ENCODE results near the gene GK.
"Not testable (repeated sequence)": the region's sequence is repeated elsewhere in the genome, so short reads cannot be mapped to it uniquely, and the experiment has no call there.

Gene GK

GRCh38 chrX:30665471-30665870 lies 12.2 kb downstream of the GK start:
- DNase-seq (ENCODE audit: low read depth), result no peak
- no peak for TF ChIP-seq CTCF (conservative IDR thresholded peaks at IDR 0.05; ENCODE audit: low read depth, low read length)
- no peak overlapping the region for H3K4me3 ChIP-seq (ENCODE audit: low read length)

GRCh38 chrX:30666094-30666493 lies 12.9 kb downstream of the GK start:
- DNase-seq (ENCODE audit: low read depth), result no peak

GRCh38 chrX:30668581-30668980 lies 15.4 kb downstream of the GK start:
- no peak for TF ChIP-seq CTCF (conservative IDR thresholded peaks at IDR 0.05; ENCODE audit: low read depth, low read length)
- H3K4me3 ChIP-seq (ENCODE audit: low read length), result no peak overlapping the region
- DNase-seq (ENCODE audit: low read depth), result no peak

More at GRCh38 chrX:30666094-30666493, 12.9 kb downstream of the GK start:
- TF ChIP-seq CTCF (conservative IDR thresholded peaks at IDR 0.05; ENCODE audit: low read depth, low read length), result no peak
- H3K4me3 ChIP-seq (ENCODE audit: low read length), result no peak overlapping the region

- DNase-seq (ENCODE audit: low read depth); H3K4me3 ChIP-seq (ENCODE audit: low read length): not testable (repeated sequence)
Measured at GRCh38 chrX:30671189-30671588, 18.0 kb downstream of the GK start.

- no peak for DNase-seq (ENCODE audit: low read depth)
- H3K4me3 ChIP-seq (ENCODE audit: low read length), result no peak overlapping the region
Measured at GRCh38 chrX:30673127-30673796, 20.0 kb downstream of the GK start.

GRCh38 chrX:30673884-30674598 lies 20.8 kb downstream of the GK start:
- no peak for DNase-seq (ENCODE audit: low read depth)
- H3K4me3 ChIP-seq (ENCODE audit: low read length), result no peak overlapping the region
- no peak for TF ChIP-seq CTCF (conservative IDR thresholded peaks at IDR 0.05; ENCODE audit: low read depth, low read length)

More at GRCh38 chrX:30673127-30673796, 20.0 kb downstream of the GK start:
- no peak for TF ChIP-seq CTCF (conservative IDR thresholded peaks at IDR 0.05; ENCODE audit: low read depth, low read length)

GRCh38 chrX:30674799-30675198 lies 21.6 kb downstream of the GK start:
- no peak overlapping the region for H3K4me3 ChIP-seq (ENCODE audit: low read length)
- no peak for TF ChIP-seq CTCF (conservative IDR thresholded peaks at IDR 0.05; ENCODE audit: low read depth, low read length)
- no peak for DNase-seq (ENCODE audit: low read depth)
